Measurements from ENCODE around the gene FAM43A. TPM values are rescaled to one million over a fixed set of nuclear protein-coding genes. Genes with fewer than 3 reads are reported as not detected.
A peak's percentile ranks its signal among the peaks of the same experiment; 100 is the strongest.

FAM43A gene
- total and polyA plus RNA-seq, 3 experiments from 2014 or later, result 14.5 to 19.6 (median 14.9) TPM

DNA sequence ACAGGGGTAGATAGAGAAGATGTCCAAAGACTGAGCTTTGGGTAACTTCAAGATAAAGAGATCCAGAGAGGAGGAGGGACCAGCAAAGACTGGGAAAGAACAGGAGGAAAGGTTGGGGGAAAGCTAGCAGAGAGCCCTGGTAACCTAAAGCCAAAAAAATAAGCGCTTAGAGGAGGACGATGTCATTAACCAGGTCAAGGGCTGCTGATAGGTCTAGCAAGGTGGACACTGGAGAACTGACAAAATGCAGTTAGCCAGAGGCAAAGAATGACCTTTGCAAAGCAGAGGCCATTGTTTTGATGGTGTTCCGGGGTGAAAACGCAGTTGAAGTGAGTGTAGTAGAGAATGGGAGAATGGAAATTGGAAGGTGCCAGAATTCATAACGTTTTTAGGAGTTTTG is 39.7 kb downstream of the FAM43A start:
- H3K36me3 Mint-ChIP-seq, result no peaks in the 10 kb centered on the region
- ChIA-PET POLR2A (no interaction called here), CTCF (no interaction called here)
- no peaks in the 10 kb centered on the region for H3K27me3 ChIP-seq (ENCODE audit: insufficient read depth, low read length, poor library complexity, severe bottlenecking)
- peak overlapping the region in 2 of 8 donors; percentile 24 to 34 for H3K27ac Mint-ChIP-seq
- H3K4me3 ChIP-seq (ENCODE audit: low read length), result no peak overlapping the region
- H3K4me1 Mint-ChIP-seq, result peaks cover 0 to 2% (median 0%) of the 10 kb centered on the region in 3 donors
- peaks cover 9 to 21% of the 10 kb centered on the region in 2 donors for H3K27me3 Mint-ChIP-seq
- no peaks in the 10 kb centered on the region for H3K4me1 ChIP-seq (ENCODE audit: insufficient read depth, low read length)
- no peaks in the 10 kb centered on the region for H3K36me3 ChIP-seq (ENCODE audit: insufficient read depth, low read length)
- no peak for DNase-seq
- H3K4me3 Mint-ChIP-seq, result no peak overlapping the region
- H3K9me3 Mint-ChIP-seq, result no peaks in the 10 kb centered on the region
- no peak overlapping the region for H3K27ac ChIP-seq (ENCODE audit: low read depth, low read length)
- H3K9me3 ChIP-seq (ENCODE audit: low read length), result no peaks in the 10 kb centered on the region

DNA sequence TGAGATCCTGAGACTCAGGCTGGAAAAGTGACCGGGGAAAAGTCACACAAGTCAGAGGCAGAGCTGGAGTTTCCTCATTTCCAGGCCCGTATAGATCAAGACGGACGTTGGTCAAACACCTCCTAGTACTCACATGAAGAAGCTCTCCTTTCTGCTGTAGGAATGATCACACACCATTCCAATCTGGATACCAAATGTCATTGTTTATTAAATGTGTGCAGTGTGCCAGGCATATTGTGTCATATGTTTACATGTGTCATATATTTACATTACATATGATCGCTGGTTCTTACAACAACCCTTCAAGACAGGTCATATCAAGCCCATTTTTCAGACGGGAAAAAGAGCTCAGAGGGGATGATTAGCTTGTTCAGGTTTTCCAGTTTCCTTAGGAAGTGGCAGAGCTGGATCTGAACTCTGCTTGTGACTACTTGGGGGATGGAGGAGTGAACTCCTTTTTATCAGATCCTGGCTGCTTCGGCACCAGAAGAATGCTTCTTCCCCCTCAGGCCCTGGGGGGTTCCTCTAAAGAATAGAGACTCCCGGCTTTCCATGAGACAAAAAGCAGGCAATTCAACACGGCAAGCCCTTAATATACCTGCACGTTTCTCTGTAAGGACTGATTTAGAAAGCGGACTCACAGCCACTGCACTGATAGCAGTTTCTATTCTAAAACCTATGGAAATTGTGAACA is 41.9 kb downstream of the FAM43A start:
- Histone ChIP-seq H3K9me3 (ENCODE audit: low read length) (no peaks in the 10 kb centered on the region), H3K36me3 (ENCODE audit: insufficient read depth, low read length) (no peaks in the 10 kb centered on the region), H3K27me3 (ENCODE audit: insufficient read depth, low read length, poor library complexity, severe bottlenecking) (no peaks in the 10 kb centered on the region), H3K4me1 (ENCODE audit: insufficient read depth, low read length) (no peaks in the 10 kb centered on the region), H3K27ac (ENCODE audit: low read depth, low read length) (no peak overlapping the region), H3K4me3 (ENCODE audit: low read length) (no peak overlapping the region)
- Mint-ChIP-seq H3K4me1 (peaks cover 0 to 2% (median 0%) of the 10 kb centered on the region in 3 donors), H3K27ac (no peak overlapping the region), H3K27me3 (peaks cover 12 to 41% of the 10 kb centered on the region in 2 donors), H3K36me3 (no peaks in the 10 kb centered on the region), H3K4me3 (no peak overlapping the region), H3K9me3 (no peaks in the 10 kb centered on the region)
- DNase-seq, result no peak
- POLR2A ChIA-PET, result no interaction called here
- CTCF ChIA-PET, result no interaction called here

DNA sequence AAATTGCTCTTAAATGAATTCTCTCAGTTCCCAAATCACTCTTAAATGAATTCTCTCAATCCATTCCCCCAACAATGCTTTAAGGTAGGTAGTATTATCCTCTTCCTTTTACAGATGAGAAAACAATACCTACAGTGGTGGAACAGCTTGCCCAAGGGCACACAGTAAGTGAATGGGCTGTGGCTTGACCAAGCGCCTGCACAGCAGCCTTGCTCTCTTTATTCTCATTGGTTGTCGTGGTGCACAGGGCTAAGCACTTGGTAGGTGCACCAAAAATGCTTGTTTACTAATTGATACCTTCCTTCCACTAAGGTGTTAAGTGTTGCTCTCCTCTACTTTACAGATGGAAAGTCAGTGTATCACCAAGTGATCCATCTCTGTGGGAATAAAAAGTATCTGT is 43.3 kb downstream of the FAM43A start:
- Mint-ChIP-seq H3K36me3 (no peaks in the 10 kb centered on the region), H3K4me3 (no peak overlapping the region), H3K27ac (no peak overlapping the region), H3K27me3 (peaks cover 18 to 49% of the 10 kb centered on the region in 2 donors), H3K9me3 (no peaks in the 10 kb centered on the region), H3K4me1 (peaks cover 0 to 2% (median 0%) of the 10 kb centered on the region in 3 donors)
- H3K27ac ChIP-seq (ENCODE audit: low read depth, low read length), result no peak overlapping the region
- no peaks in the 10 kb centered on the region for H3K4me1 ChIP-seq (ENCODE audit: insufficient read depth, low read length)
- no peaks in the 10 kb centered on the region for H3K27me3 ChIP-seq (ENCODE audit: insufficient read depth, low read length, poor library complexity, severe bottlenecking)
- no peak for DNase-seq
- H3K9me3 ChIP-seq (ENCODE audit: low read length), result no peaks in the 10 kb centered on the region
- CTCF ChIA-PET, result no interaction called here
- no peaks in the 10 kb centered on the region for H3K36me3 ChIP-seq (ENCODE audit: insufficient read depth, low read length)
- no peak overlapping the region for H3K4me3 ChIP-seq (ENCODE audit: low read length)
- POLR2A ChIA-PET, result interaction anchor here (1.1 kb wide), 1 partner anchor 9 kb away, joined by 3 read pairs; no protein-coding TSS in a partner anchor

DNA sequence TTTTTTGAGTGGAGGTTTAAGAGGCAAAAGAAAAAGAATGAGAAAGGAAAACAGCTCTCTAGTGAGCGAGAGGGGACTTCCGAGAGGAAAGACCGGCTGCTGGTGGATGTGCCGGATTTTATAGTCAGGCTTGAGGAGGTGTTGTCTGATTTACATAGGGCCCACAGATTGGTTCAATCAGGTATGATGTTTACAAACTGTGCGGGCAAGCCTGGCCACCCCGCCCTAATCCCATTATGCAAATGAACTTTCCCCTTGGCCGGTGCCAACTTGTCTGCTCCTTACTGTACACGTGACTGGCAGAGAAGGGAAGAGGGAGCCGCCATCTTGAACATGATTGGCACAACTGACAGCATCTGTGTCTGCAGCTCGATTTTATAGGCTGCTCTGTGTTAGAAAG is 44.7 kb downstream of the FAM43A start:
- Histone ChIP-seq H3K27ac (ENCODE audit: low read depth, low read length) (no peak overlapping the region), H3K4me1 (ENCODE audit: insufficient read depth, low read length) (no peaks in the 10 kb centered on the region), H3K9me3 (ENCODE audit: low read length) (no peaks in the 10 kb centered on the region), H3K27me3 (ENCODE audit: insufficient read depth, low read length, poor library complexity, severe bottlenecking) (no peaks in the 10 kb centered on the region), H3K36me3 (ENCODE audit: insufficient read depth, low read length) (no peaks in the 10 kb centered on the region), H3K4me3 (ENCODE audit: low read length) (no peak overlapping the region)
- Mint-ChIP-seq H3K4me3 (no peak overlapping the region), H3K9me3 (peaks cover 0 to 2% (median 0%) of the 10 kb centered on the region in 5 donors), H3K27me3 (peaks cover 18 to 56% of the 10 kb centered on the region in 2 donors), H3K36me3 (peaks cover 0 to 5% (median 1%) of the 10 kb centered on the region in 3 donors), H3K4me1 (peaks cover 0 to 2% (median 0%) of the 10 kb centered on the region in 3 donors), H3K27ac (no peak overlapping the region)
- POLR2A ChIA-PET, result no interaction called here
- no peak for DNase-seq
- CTCF ChIA-PET, result no interaction called here

DNA sequence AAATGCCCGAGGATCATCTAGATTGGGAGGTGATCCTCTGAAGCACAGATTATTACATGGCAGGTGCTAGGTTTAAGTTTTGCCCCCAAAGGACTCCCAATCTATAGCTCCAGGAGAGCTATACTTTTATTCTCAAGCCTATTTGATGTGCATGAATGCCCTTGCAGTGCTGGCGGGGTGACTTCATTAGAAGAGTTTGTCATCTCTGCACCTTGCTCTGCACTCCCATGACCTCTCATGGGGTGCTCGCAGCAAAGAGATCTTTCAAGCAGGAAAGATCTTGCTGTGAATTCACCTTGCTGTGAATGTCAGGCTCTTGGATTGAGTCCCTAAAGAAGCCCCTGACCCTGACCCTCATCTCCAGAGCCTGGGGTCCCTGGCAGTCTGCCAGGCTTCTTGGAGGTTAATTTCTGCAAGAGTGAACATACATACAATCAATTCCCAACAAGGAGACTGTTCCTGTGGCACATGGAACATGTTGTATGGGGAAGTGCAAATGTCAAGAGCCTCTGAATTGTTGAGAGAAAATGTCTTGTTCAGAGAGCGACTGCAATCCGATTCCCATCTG is 45.9 kb downstream of the FAM43A start:
- Mint-ChIP-seq H3K9me3 (peaks cover 0 to 2% (median 0%) of the 10 kb centered on the region in 5 donors), H3K4me1 (no peaks in the 10 kb centered on the region), H3K27ac (no peak overlapping the region), H3K4me3 (no peak overlapping the region), H3K27me3 (peaks cover 18 to 57% of the 10 kb centered on the region in 2 donors), H3K36me3 (peaks cover 0 to 7% (median 2%) of the 10 kb centered on the region in 3 donors)
- no peak for DNase-seq
- Histone ChIP-seq H3K36me3 (ENCODE audit: insufficient read depth, low read length) (no peaks in the 10 kb centered on the region), H3K4me1 (ENCODE audit: insufficient read depth, low read length) (peaks cover 1% of the 10 kb centered on the region), H3K4me3 (ENCODE audit: low read length) (no peak overlapping the region), H3K27me3 (ENCODE audit: insufficient read depth, low read length, poor library complexity, severe bottlenecking) (no peaks in the 10 kb centered on the region), H3K9me3 (ENCODE audit: low read length) (no peaks in the 10 kb centered on the region), H3K27ac (ENCODE audit: low read depth, low read length) (no peak overlapping the region)
- POLR2A ChIA-PET, result no interaction called here
- CTCF ChIA-PET, result no interaction called here

DNA sequence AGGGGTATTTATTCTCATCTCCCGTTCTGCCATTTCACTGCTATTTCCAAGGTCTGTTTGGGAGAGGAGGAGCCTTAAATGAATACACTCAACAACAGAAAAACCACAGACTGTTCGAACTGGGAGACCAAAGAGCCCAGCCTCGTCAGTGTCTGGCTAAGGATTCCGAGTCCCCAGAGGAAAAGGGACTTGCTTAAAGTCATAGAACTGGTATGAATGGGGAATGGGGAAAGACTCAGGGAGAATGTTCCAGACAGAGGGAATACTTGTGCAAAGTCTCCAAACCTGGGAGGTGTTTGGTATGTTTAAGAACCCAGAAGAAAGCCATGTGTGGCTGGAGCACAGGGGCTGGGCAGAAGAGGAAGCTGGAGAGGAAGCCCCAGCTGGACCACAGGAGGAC is 46.9 kb downstream of the FAM43A start:
- no peak overlapping the region for H3K4me3 ChIP-seq (ENCODE audit: low read length)
- POLR2A ChIA-PET, result no interaction called here
- H3K27ac Mint-ChIP-seq, result peak overlapping the region in 1 of 8 donors; percentile 66
- H3K4me1 ChIP-seq (ENCODE audit: insufficient read depth, low read length), result peaks cover 9% of the 10 kb centered on the region
- H3K36me3 Mint-ChIP-seq, result peaks cover 0 to 7% (median 2%) of the 10 kb centered on the region in 3 donors
- H3K27ac ChIP-seq (ENCODE audit: low read depth, low read length), result no peak overlapping the region
- no peak overlapping the region for H3K4me3 Mint-ChIP-seq
- DNase-seq, result no peak
- CTCF ChIA-PET, result no interaction called here
- peaks cover 0 to 2% (median 0%) of the 10 kb centered on the region in 5 donors for H3K9me3 Mint-ChIP-seq
- no peaks in the 10 kb centered on the region for H3K9me3 ChIP-seq (ENCODE audit: low read length)
- no peaks in the 10 kb centered on the region for H3K27me3 ChIP-seq (ENCODE audit: insufficient read depth, low read length, poor library complexity, severe bottlenecking)
- H3K27me3 Mint-ChIP-seq, result peaks cover 18 to 50% of the 10 kb centered on the region in 2 donors
- no peaks in the 10 kb centered on the region for H3K36me3 ChIP-seq (ENCODE audit: insufficient read depth, low read length)
- H3K4me1 Mint-ChIP-seq, result no peaks in the 10 kb centered on the region

DNA sequence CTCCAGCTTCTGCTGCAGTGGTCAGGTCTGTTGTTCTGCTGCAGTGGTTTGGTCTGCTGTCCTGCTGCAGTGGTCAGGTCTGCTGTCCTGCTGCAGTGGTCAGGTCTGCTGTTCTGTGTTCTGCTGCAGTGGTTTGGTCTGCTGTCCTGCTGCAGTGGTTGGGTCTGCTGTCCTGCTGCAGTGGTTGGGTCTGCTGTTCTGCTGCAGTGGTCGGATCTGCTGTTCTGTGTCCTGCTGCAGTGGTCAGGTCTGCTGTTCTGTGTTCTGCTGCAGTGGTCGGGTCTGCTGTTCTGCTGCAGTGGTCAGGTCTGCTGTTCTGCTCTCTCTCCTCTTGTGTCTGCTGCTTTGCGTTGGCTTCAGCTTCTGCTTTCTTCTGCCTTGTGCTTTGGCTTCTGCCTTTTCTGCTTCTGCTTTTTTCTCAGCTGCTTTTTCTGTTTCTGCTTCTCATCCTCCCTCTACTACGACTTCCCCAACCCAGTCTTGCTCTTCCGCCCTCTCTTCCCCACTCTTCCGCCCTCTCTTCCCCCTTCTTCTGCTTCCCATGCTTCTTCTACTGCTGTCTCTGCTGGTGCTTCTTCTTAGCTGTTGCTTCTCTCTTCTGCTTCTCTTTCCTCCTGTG is 50.7 kb downstream of the FAM43A start:
- Mint-ChIP-seq H3K36me3 (peaks cover 0 to 7% (median 2%) of the 10 kb centered on the region in 3 donors), H3K4me1 (no peaks in the 10 kb centered on the region), H3K27ac (no peak overlapping the region), H3K9me3 (peaks cover 0 to 2% (median 0%) of the 10 kb centered on the region in 5 donors), H3K4me3 (no peak overlapping the region), H3K27me3 (peaks cover 22 to 54% of the 10 kb centered on the region in 2 donors)
- no peak for DNase-seq
- ChIA-PET POLR2A (no interaction called here), CTCF (no interaction called here)
- Histone ChIP-seq H3K9me3 (ENCODE audit: low read length) (no peaks in the 10 kb centered on the region), H3K4me3 (ENCODE audit: low read length) (no peak overlapping the region), H3K27ac (ENCODE audit: low read depth, low read length) (no peak overlapping the region), H3K27me3 (ENCODE audit: insufficient read depth, low read length, poor library complexity, severe bottlenecking) (no peaks in the 10 kb centered on the region), H3K36me3 (ENCODE audit: insufficient read depth, low read length) (no peaks in the 10 kb centered on the region), H3K4me1 (ENCODE audit: insufficient read depth, low read length) (peaks cover 9% of the 10 kb centered on the region)

DNA sequence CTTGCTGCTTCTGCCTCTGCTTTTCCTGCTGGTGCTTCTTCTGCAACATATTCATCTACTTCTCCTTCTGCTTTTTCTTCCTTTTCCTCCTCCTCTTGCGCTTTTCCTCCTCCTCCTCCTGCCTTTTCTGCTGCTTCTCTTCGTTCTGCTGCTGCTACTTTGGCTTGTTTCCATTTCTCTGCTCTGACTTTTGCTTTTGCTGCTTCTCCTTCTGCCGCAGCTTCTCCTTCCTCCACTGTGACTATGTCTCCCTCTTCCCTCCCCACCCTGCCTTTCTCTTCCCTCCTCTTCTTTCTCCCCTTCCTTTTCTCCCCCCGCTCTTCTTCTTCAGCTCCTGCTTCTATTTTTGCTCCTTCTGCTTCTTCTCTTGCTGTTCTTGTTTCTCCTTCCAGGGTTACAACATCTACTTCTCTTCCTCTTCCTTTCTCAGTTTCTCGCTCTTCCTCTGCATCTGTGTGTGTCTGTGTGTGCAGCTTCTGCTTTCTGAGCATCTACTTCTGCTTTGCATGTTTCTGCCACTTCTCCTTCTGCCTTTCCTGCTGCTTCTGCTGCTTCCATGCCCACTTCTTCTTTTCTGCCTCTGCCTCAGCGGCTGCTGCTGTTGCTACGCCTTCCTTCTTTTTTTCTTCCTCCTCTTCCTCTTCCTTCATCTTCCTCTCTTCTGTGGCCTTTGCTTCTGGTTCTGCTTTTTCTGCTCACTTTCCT is 51.4 kb downstream of the FAM43A start:
- H3K4me3 ChIP-seq (ENCODE audit: low read length), result no peak overlapping the region
- CTCF ChIA-PET, result no interaction called here
- H3K27me3 ChIP-seq (ENCODE audit: insufficient read depth, low read length, poor library complexity, severe bottlenecking), result no peaks in the 10 kb centered on the region
- no peaks in the 10 kb centered on the region for H3K9me3 ChIP-seq (ENCODE audit: low read length)
- H3K4me1 ChIP-seq (ENCODE audit: insufficient read depth, low read length), result peaks cover 9% of the 10 kb centered on the region
- peaks cover 0 to 7% (median 2%) of the 10 kb centered on the region in 3 donors for H3K36me3 Mint-ChIP-seq
- no peak for DNase-seq
- H3K9me3 Mint-ChIP-seq, result peaks cover 0 to 2% (median 0%) of the 10 kb centered on the region in 5 donors
- H3K4me1 Mint-ChIP-seq, result no peaks in the 10 kb centered on the region
- no peaks in the 10 kb centered on the region for H3K36me3 ChIP-seq (ENCODE audit: insufficient read depth, low read length)
- no peak overlapping the region for H3K27ac Mint-ChIP-seq
- no peak overlapping the region for H3K4me3 Mint-ChIP-seq
- H3K27me3 Mint-ChIP-seq, result peaks cover 22 to 51% of the 10 kb centered on the region in 2 donors
- no peak overlapping the region for H3K27ac ChIP-seq (ENCODE audit: low read depth, low read length)
- POLR2A ChIA-PET, result no interaction called here
